ENCODE results near the gene SPEN.

The SPEN gene

DNA sequence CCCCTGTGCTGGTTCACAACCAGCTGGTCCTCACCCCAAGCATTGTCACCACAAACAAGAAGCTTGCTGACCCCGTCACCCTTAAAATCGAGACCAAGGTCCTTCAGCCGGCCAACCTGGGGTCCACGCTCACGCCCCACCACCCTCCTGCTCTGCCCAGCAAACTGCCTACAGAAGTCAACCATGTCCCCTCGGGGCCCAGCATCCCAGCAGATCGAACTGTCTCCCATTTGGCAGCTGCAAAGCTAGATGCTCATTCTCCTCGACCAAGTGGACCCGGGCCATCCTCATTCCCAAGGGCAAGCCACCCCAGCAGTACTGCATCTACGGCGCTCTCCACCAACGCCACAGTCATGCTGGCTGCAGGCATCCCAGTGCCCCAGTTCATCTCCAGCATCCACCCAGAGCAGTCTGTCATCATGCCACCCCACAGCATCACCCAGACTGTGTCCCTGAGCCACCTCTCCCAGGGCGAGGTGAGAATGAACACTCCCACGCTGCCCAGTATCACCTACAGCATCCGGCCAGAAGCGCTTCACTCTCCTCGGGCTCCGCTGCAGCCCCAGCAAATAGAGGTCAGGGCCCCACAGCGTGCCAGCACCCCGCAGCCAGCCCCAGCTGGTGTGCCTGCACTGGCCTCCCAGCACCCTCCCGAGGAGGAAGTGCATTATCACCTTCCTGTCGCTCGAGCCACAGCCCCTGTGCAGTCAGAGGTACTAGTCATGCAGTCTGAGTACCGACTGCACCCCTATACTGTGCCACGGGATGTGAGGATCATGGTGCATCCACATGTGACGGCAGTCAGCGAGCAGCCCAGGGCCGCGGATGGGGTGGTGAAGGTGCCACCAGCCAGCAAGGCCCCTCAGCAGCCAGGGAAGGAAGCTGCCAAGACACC lies 87.8 kb downstream of the SPEN start:
- Histone ChIP-seq H3K4me2 (ENCODE audit: low read length) (no peak overlapping the region), H3K4me1 (ENCODE audit: control insufficient read depth, low read length) (no peaks in the 10 kb centered on the region), H3K79me2 (ENCODE audit: control insufficient read depth, low read length) (peaks cover 7% of the 10 kb centered on the region), H3K27me3 (ENCODE audit: control insufficient read depth, low read length) (no peaks in the 10 kb centered on the region), H3K4me3 (ENCODE audit: low read length) (no peak overlapping the region), H3F3A (ENCODE audit: control insufficient read depth, insufficient read depth) (peaks cover 9% of the 10 kb centered on the region; the same call in 1 of the 2 replicates), H3K36me3 (ENCODE audit: control insufficient read depth, low read length) (peaks cover 94% of the 10 kb centered on the region), H3K9me3 (ENCODE audit: control insufficient read depth, insufficient read depth, low read length) (no peaks in the 10 kb centered on the region), H3K27ac (ENCODE audit: low read depth, low read length) (no peak overlapping the region), H3K9me2 (replicated peaks; ENCODE audit: control insufficient read depth, low read length) (no peaks in the 10 kb centered on the region), H4K20me1 (ENCODE audit: control insufficient read depth, insufficient read depth, low read depth, low read length) (peaks cover 4% of the 10 kb centered on the region; the same call in 1 of the 2 replicates)
- TF ChIP-seq EZH2phosphoT487 (IDR thresholded peaks at IDR 0.05; ENCODE audit: borderline replicate concordance, low read length): no peak
- TF ChIP-seq, protein P1, sequence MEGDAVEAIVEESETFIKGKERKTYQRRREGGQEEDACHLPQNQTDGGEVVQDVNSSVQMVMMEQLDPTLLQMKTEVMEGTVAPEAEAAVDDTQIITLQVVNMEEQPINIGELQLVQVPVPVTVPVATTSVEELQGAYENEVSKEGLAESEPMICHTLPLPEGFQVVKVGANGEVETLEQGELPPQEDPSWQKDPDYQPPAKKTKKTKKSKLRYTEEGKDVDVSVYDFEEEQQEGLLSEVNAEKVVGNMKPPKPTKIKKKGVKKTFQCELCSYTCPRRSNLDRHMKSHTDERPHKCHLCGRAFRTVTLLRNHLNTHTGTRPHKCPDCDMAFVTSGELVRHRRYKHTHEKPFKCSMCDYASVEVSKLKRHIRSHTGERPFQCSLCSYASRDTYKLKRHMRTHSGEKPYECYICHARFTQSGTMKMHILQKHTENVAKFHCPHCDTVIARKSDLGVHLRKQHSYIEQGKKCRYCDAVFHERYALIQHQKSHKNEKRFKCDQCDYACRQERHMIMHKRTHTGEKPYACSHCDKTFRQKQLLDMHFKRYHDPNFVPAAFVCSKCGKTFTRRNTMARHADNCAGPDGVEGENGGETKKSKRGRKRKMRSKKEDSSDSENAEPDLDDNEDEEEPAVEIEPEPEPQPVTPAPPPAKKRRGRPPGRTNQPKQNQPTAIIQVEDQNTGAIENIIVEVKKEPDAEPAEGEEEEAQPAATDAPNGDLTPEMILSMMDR (IDR thresholded peaks at IDR 0.05; ENCODE audit: low read depth, low read length, poor library complexity, severe bottlenecking): no peak

DNA sequence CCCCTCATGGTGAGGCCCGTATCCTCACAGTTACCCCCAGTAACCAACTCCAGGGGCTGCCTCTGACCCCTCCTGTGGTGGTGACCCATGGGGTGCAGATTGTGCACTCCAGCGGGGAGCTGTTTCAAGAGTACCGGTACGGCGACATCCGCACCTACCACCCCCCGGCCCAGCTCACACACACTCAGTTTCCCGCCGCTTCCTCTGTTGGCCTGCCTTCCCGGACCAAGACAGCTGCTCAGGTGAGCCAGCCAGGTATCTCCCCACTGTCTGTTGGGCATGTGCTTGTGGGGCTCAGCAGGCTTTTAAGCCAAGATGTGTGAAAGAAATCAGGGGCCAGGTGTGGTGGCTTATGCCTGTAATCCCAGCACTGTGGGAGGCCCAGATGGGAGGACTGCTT lies 88.5 kb downstream of the SPEN start:
- Histone ChIP-seq H3F3A (ENCODE audit: control insufficient read depth, insufficient read depth) (peaks cover 9% of the 10 kb centered on the region; the same call in 1 of the 2 replicates), H3K4me3 (ENCODE audit: low read length) (no peak overlapping the region), H3K27ac (ENCODE audit: low read depth, low read length) (no peak overlapping the region), H3K4me2 (ENCODE audit: low read length) (no peak overlapping the region), H3K79me2 (ENCODE audit: control insufficient read depth, low read length) (peaks cover 2% of the 10 kb centered on the region), H3K9me2 (replicated peaks; ENCODE audit: control insufficient read depth, low read length) (no peaks in the 10 kb centered on the region), H3K4me1 (ENCODE audit: control insufficient read depth, low read length) (no peaks in the 10 kb centered on the region), H3K36me3 (ENCODE audit: control insufficient read depth, low read length) (peaks cover 94% of the 10 kb centered on the region), H4K20me1 (ENCODE audit: control insufficient read depth, insufficient read depth, low read depth, low read length) (no peaks in the 10 kb centered on the region), H3K9me3 (ENCODE audit: control insufficient read depth, insufficient read depth, low read length) (no peaks in the 10 kb centered on the region), H3K27me3 (ENCODE audit: control insufficient read depth, low read length) (no peaks in the 10 kb centered on the region)
- TF ChIP-seq EZH2phosphoT487 (IDR thresholded peaks at IDR 0.05; ENCODE audit: borderline replicate concordance, low read length): no peak
- TF ChIP-seq, protein P1 (IDR thresholded peaks at IDR 0.05; ENCODE audit: low read depth, low read length, poor library complexity, severe bottlenecking): no peak

DNA sequence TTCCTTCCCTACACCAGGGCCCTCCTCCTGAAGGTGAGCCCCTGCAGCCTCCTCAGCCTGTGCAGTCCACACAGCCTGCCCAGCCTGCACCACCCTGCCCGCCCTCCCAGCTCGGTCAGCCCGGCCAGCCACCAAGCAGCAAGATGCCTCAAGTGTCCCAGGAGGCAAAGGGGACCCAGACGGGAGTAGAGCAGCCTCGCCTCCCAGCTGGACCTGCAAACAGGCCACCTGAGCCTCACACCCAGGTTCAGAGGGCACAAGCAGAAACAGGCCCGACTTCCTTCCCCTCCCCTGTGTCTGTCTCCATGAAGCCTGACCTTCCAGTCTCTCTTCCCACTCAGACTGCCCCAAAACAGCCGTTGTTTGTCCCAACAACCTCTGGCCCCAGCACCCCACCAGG lies 89.6 kb downstream of the SPEN start:
- Histone ChIP-seq H3K36me3 (ENCODE audit: control insufficient read depth, low read length) (peaks cover 94% of the 10 kb centered on the region), H3K9me3 (ENCODE audit: control insufficient read depth, insufficient read depth, low read length) (no peaks in the 10 kb centered on the region), H3K4me3 (ENCODE audit: low read length) (no peak overlapping the region), H3K4me1 (ENCODE audit: control insufficient read depth, low read length) (no peaks in the 10 kb centered on the region), H3F3A (ENCODE audit: control insufficient read depth, insufficient read depth) (peaks cover 9% of the 10 kb centered on the region; the same call in 1 of the 2 replicates), H3K79me2 (ENCODE audit: control insufficient read depth, low read length) (no peaks in the 10 kb centered on the region; the same call in 1 of the 2 replicates), H3K9me2 (replicated peaks; ENCODE audit: control insufficient read depth, low read length) (no peaks in the 10 kb centered on the region), H3K27ac (ENCODE audit: low read depth, low read length) (no peak overlapping the region), H4K20me1 (ENCODE audit: control insufficient read depth, insufficient read depth, low read depth, low read length) (no peaks in the 10 kb centered on the region), H3K4me2 (ENCODE audit: low read length) (no peak overlapping the region), H3K27me3 (ENCODE audit: control insufficient read depth, low read length) (no peaks in the 10 kb centered on the region)
- TF ChIP-seq EZH2phosphoT487 (IDR thresholded peaks at IDR 0.05; ENCODE audit: borderline replicate concordance, low read length): no peak
- TF ChIP-seq, protein P1 (IDR thresholded peaks at IDR 0.05; ENCODE audit: low read depth, low read length, poor library complexity, severe bottlenecking): no peak

Data from DOHH2 (cell line).